ENCODE data around the gene KLHL8. TPM values are rescaled to one million over a fixed set of nuclear protein-coding genes. Genes with fewer than 3 reads are reported as not detected.

KLHL8 gene
- total RNA-seq, 1 experiment from 2014 or later: 7.5 TPM

GRCh38 chr4:87270144-87270543 is 49.7 kb upstream of the KLHL8 start:
- H3K9me3 Mint-ChIP-seq: no peaks in the 10 kb centered on the region
- H3K14ac ChIP-seq (ENCODE audit: insufficient read depth, low read length): no peak overlapping the region
- no peak overlapping the region for H4K91ac ChIP-seq (ENCODE audit: insufficient read length, low read depth, low read length)
- no peak overlapping the region for H3K4ac ChIP-seq (ENCODE audit: low read depth, low read length)
- no peak overlapping the region for H3K4me2 ChIP-seq (ENCODE audit: insufficient read depth, insufficient read length, low read length)
- TF ChIP-seq CTCF (conservative IDR thresholded peaks at IDR 0.05): peak; percentile 75
- H3K4me3 Mint-ChIP-seq: no peak overlapping the region
- H3K18ac ChIP-seq (ENCODE audit: insufficient read length, low read depth, low read length): no peak overlapping the region
- no peaks in the 10 kb centered on the region for H3K79me2 ChIP-seq (ENCODE audit: insufficient read depth, low read length)
- no peak overlapping the region for H3K9ac ChIP-seq (ENCODE audit: extremely low read depth, insufficient read length, low read length)
- H4K5ac ChIP-seq (ENCODE audit: insufficient read length, low read depth, low read length): no peak overlapping the region
- no peaks in the 10 kb centered on the region for H3K4me1 ChIP-seq (ENCODE audit: insufficient read depth, low read length)
- H3K79me1 ChIP-seq (ENCODE audit: insufficient read depth, low read depth, low read length, poor library complexity, severe bottlenecking): no peaks in the 10 kb centered on the region
- no peak overlapping the region for H2AFZ ChIP-seq (ENCODE audit: low read length)
- no peak overlapping the region for H2AK5ac ChIP-seq (ENCODE audit: insufficient read length, low read length)
- peak; percentile 28 for DNase-seq
- H3K27me3 Mint-ChIP-seq (ENCODE audit: low read depth): peaks cover 1% of the 10 kb centered on the region; the same call in 1 of the 2 replicates
- no peaks in the 10 kb centered on the region for H3K36me3 Mint-ChIP-seq (ENCODE audit: insufficient read depth in 1 of 3, low read depth in 3 of 3)
- H3K27ac ChIP-seq (ENCODE audit: insufficient read length, low read depth, low read length): no peak overlapping the region
- H2BK5ac ChIP-seq (ENCODE audit: insufficient read length, low read length): no peak overlapping the region
- WGBS (ENCODE audit: extremely low coverage, insufficient read length, low lambda C conversion rate): no CpG with 5 or more reads among the region's 3 CpGs
- no peaks in the 10 kb centered on the region for H3K9me3 ChIP-seq (ENCODE audit: control insufficient read depth, low read depth, low read length)
- no peak overlapping the region for H3K56ac ChIP-seq (ENCODE audit: insufficient read length, low read depth, low read length)
- no peak overlapping the region for H2BK120ac ChIP-seq (ENCODE audit: low read depth, low read length, poor library complexity, severe bottlenecking)
- H3K23me2 ChIP-seq (ENCODE audit: insufficient read length, low read depth, low read length, poor library complexity, severe bottlenecking): no peaks in the 10 kb centered on the region
- no peak overlapping the region for H2BK12ac ChIP-seq (ENCODE audit: insufficient read length, low read depth, low read length)
- H4K8ac ChIP-seq (replicated peaks; ENCODE audit: insufficient read length, low read depth, low read length): no peak overlapping the region
- H4K20me1 ChIP-seq (ENCODE audit: control insufficient read depth, insufficient read depth, insufficient read length): no peaks in the 10 kb centered on the region
- H3T11ph ChIP-seq (ENCODE audit: low read length): no peak overlapping the region
- H2BK15ac ChIP-seq (ENCODE audit: low read depth, low read length): no peak overlapping the region
- no peaks in the 10 kb centered on the region for H3K27me3 ChIP-seq (ENCODE audit: insufficient read depth, low read length)
- no peak overlapping the region for H3K23ac ChIP-seq (ENCODE audit: insufficient read length, low read depth, low read length)
- H2BK20ac ChIP-seq (ENCODE audit: low read depth, low read length, poor library complexity, severe bottlenecking): no peak overlapping the region
- no peak overlapping the region for H3K27ac Mint-ChIP-seq
- peaks cover 3 to 8% of the 10 kb centered on the region in 2 experiments; a peak in 3 of 4 replicates for H3K4me1 Mint-ChIP-seq
